Stimulated activated naive CD8-positive, alpha-beta T cell treated with anti-CD3 and anti-CD28 coated beads, Interleukin-15, amount 100 ng/mL, for 72 hours (primary cell): ENCODE measurements around the gene DAO.

Experiments
- ATAC-seq: fragments of 150-1000 bp; cut with Tn5 transposase; 2 replicates; pipeline ENCODE4 v1.10.0; 2021; ENCODE audit warnings: mild to moderate bottlenecking, moderate library complexity
- DNase-seq, 2 donors: peaks; one replicate each; pipeline ENCODE4 v3.0.0; 2021 to 2022
- H3K27ac Mint-ChIP-seq, 2 donors: one replicate each; pipeline ENCODE4 v1.8.0; 2022; ENCODE audit warnings: mild to moderate bottlenecking in 2 of 2, mixed read lengths in 2 of 2, moderate library complexity in 2 of 2
- H3K27me3 Mint-ChIP-seq: one replicate; pipeline ENCODE4 v1.8.0; 2022; ENCODE audit warnings: mixed read lengths
- H3K4me1 Mint-ChIP-seq: one replicate; pipeline ENCODE4 v1.8.0; 2022; ENCODE audit warnings: mild to moderate bottlenecking, mixed read lengths
- H3K4me3 Mint-ChIP-seq, 2 donors: one replicate each; pipeline ENCODE4 v1.8.0; 2022; ENCODE audit warnings: mild to moderate bottlenecking in 2 of 2, mixed read lengths in 2 of 2, moderate library complexity in 1 of 2
- H3K9me3 Mint-ChIP-seq, 2 donors: one replicate each; pipeline ENCODE4 v1.8.0; 2022; ENCODE audit warnings: mixed read lengths in 2 of 2

The DAO gene

DNA sequence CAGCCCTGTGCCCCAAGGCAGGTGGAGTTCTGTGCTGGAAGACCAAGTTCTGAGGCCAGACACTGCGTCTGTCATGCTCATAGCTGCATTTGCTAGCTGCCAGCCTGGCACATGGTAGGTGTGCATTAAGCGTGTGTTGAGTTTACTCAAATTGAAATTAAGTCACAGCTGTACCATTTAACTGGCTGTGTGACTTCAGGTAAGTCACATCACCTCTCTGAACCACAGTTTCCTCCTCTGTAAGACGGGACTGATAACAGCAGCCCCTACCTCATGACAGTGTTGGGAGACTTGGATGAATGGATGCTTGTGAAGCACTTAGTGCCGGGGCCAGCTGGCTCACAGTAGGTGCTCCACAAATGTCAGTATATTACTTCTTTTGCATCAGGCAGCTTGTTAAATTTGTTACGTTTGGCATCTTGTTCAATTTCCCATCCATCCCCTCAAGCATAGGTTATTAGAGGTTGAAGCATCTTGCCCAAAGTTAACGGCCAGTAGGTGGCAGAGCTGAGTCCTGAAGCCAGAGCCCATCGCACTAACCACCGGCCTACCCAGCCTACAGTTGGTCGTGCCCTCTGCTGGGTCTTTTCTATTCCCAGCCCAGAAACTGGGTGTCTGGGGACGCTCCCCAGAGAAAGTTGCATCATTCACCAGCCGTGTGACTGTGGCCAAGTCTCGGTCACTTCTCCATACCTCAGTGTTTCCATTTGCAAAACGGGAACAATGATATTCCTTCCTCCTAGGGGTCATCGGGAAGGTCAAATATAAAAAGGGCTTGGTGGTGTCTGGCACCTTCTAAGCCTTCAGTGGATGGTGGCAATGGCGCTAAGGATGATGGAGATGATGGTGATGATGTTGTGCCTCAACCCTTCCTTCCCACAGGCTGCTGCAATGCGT is 4.5 kb downstream of the DAO start:
- H3K4me3 Mint-ChIP-seq, result no peak overlapping the region
- H3K9me3 Mint-ChIP-seq, result no peaks in the 10 kb centered on the region
- DNase-seq (peak; percentile 59 to 61), ATAC-seq (peak; percentile 86)
- H3K27ac Mint-ChIP-seq, result no peak overlapping the region
- no peaks in the 10 kb centered on the region for H3K4me1 Mint-ChIP-seq
- no peaks in the 10 kb centered on the region for H3K27me3 Mint-ChIP-seq

DNA sequence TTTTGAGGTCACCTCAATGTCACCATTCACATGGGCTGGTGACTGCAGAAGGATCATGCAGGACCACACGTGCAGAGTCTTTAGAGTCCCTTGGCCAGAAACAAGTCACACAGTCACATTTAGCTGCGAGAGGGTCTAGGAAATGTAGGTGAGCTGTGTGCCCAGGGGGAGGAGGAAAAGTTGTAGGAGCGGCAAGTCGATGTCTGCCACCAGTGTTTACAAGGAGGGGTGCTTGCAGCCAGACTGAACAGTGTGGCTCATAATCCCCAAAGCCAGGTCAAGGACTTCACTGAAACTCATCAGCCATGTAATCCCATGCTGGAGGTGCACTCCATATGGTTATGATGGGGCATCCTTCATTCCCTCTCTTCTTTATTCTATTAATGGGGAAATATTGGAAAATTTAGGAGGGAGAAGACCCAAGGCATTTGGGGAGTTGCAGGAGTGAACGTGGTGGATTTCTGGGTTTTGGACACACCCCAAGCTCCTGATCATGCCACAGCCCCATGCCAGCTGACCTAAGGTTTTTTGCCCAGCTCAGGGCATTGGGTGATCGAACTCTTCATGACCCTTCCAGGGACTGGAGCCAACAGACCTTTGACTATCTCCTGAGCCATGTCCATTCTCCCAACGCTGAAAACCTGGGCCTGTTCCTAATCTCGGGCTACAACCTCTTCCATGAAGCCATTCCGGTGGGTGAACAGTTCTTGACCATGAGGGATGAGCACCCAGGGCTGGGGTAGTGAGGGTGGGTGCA is 7.2 kb downstream of the DAO start:
- H3K27ac Mint-ChIP-seq, result no peak overlapping the region
- H3K4me3 Mint-ChIP-seq, result no peak overlapping the region
- H3K9me3 Mint-ChIP-seq, result peaks cover 5 to 12% of the 10 kb centered on the region in 2 donors
- DNase-seq, result no peak
- no peaks in the 10 kb centered on the region for H3K4me1 Mint-ChIP-seq
- H3K27me3 Mint-ChIP-seq, result no peaks in the 10 kb centered on the region
- ATAC-seq, result no peak

DNA sequence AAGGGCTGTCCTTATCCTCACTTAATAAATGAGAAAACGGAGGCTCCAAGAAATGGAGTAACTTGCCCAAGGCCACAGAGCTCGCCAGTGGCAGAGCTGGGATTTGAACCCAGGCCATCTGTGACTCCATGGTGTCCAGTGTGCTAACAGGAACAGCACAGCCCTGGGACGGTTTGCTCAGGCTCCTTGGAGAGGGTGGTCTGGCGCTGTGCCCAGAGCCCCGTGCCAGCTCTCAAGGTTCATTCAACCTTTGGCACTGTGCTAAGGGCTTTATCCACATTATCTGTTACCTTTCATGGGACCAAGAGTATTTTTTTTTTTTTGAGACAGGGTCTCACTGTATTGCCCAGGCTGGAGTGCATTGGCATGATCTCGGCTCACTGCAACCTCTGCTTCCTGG is 8.1 kb downstream of the DAO start:
- DNase-seq, result no peak
- Mint-ChIP-seq H3K27ac (no peak overlapping the region), H3K27me3 (no peaks in the 10 kb centered on the region), H3K9me3 (peaks cover 5 to 12% of the 10 kb centered on the region in 2 donors), H3K4me3 (no peak overlapping the region), H3K4me1 (no peaks in the 10 kb centered on the region)
- ATAC-seq, result no peak

DNA sequence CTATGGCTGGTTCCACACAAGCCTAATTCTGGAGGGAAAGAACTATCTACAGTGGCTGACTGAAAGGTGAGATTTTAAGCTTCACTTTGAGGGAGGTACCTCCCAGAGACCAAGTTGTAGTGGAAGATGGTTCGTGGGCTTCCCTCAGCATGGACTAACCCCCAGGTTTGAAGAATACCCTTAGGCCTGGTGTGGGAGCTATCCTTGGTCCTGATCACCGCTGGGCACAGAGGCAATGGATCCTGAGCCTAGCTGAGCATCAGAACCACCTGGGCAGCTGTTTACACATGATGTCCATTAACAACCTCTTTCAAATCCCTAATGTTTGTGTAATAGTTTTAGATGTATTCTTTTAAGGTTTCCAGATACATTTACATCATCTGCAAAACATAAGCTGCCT is 10.3 kb downstream of the DAO start:
- H3K4me3 Mint-ChIP-seq, result no peak overlapping the region
- H3K4me1 Mint-ChIP-seq, result no peaks in the 10 kb centered on the region
- no peak for ATAC-seq
- peaks cover 5 to 12% of the 10 kb centered on the region in 2 donors for H3K9me3 Mint-ChIP-seq
- no peak for DNase-seq
- no peak overlapping the region for H3K27ac Mint-ChIP-seq
- H3K27me3 Mint-ChIP-seq, result peaks cover 3% of the 10 kb centered on the region

DNA sequence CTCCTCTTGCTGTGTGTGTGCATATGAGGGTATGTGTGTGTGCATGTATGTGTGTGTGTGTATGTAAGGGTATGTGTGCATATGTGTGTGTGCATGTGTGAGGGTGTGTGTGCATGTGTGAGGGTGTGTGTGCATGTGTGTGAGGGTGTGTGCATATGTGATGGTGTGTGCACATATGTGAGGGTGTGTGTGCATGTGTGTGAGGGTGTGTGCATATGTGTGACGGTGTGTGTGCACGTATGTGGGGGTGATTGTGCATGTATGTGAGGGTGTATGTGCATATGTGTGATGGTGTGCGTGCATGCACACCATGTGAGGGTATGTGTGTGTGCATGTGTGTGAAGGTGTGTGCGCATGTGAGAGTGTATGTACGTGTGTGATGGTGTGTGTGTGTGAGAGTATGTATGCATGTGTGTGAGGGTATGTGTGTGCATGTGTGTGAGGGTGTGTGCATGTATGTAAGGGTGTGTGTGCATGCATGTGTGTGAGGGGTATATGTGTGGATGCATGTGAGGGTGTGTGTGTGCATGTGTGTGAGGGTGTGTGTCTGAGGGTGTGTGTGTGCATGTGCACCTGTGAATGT is 15.4 kb downstream of the DAO start:
- DNase-seq (no peak), ATAC-seq (no peak)
- no peaks in the 10 kb centered on the region for H3K4me1 Mint-ChIP-seq
- peaks cover 4 to 5% of the 10 kb centered on the region in 2 donors for H3K9me3 Mint-ChIP-seq
- no peak overlapping the region for H3K4me3 Mint-ChIP-seq
- H3K27me3 Mint-ChIP-seq, result peaks cover 9% of the 10 kb centered on the region
- H3K27ac Mint-ChIP-seq, result no peak overlapping the region

DNA sequence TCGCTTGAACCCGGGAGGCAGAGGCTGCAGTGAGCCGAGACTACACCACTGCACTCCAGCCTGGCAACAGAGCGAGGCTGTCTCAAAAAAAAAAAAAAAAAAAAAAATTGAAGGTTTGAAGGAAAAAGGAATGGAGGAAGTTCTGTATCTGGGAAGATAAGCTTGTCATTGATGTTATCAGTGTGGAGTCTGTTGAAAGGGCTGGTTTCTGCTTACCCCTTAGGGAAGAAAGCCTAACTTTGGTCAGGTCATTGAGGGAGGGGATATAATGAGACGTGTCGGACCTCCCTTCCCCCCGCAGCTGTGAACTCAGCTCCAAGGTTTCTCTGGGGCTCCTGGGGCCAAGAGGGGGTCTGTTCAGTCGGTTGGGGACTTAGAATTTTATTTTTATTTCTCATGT is 16.4 kb downstream of the DAO start:
- ATAC-seq, result no peak
- Mint-ChIP-seq H3K27ac (no peak overlapping the region), H3K9me3 (no peaks in the 10 kb centered on the region), H3K27me3 (peaks cover 17% of the 10 kb centered on the region), H3K4me3 (no peak overlapping the region), H3K4me1 (no peaks in the 10 kb centered on the region)
- DNase-seq, result no peak

DNA sequence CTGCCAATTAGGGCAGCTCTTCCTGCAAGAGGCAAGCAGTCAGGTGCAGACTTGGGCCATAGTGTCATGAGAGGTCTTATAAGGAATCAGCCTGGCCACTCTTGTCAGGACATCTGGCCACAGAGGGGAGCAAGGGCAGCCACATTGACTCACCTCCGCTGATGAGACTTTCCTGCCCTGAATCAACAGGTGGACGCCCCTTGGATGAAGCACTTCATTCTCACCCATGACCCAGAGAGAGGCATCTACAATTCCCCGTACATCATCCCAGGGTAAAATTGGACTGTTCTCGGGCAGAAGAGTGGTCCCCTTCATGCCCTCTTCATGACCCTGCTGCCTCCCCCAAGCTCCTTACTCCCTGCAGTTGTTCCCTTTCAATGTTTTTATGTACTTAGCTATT is 16.9 kb downstream of the DAO start:
- H3K9me3 Mint-ChIP-seq, result no peaks in the 10 kb centered on the region
- peaks cover 17% of the 10 kb centered on the region for H3K27me3 Mint-ChIP-seq
- ATAC-seq (no peak), DNase-seq (no peak)
- no peak overlapping the region for H3K4me3 Mint-ChIP-seq
- no peak overlapping the region for H3K27ac Mint-ChIP-seq
- no peaks in the 10 kb centered on the region for H3K4me1 Mint-ChIP-seq

DNA sequence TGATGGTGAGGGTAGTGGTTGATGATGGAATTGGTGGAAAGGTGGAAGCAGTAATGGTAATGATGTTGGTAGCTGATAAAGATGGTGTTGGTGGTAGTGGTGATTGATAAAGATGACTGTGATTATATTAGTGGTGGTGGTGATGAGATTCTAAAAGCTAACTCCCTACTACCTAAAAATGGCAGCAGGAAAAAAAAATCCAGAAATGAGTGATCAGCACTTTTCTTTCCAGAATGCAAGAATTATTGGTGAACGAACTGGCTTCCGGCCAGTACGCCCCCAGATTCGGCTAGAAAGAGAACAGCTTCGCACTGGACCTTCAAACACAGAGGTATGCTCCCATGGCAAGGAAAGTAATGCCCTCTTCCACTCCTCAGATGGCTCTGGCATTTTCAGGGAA is 19.3 kb downstream of the DAO start:
- no peaks in the 10 kb centered on the region for H3K9me3 Mint-ChIP-seq
- DNase-seq, result no peak

GRCh38 chr12:108905725-108906124 is 25.8 kb downstream of the DAO start:
- H3K4me1 Mint-ChIP-seq, result no peaks in the 10 kb centered on the region
- H3K9me3 Mint-ChIP-seq, result no peaks in the 10 kb centered on the region
- no peak overlapping the region for H3K27ac Mint-ChIP-seq
- peaks cover 35% of the 10 kb centered on the region for H3K27me3 Mint-ChIP-seq
- ATAC-seq (no peak), DNase-seq (no peak)
- H3K4me3 Mint-ChIP-seq, result no peak overlapping the region

More for the DNA sequence above, 19.3 kb downstream of the DAO start:
- Mint-ChIP-seq H3K4me1 (no peaks in the 10 kb centered on the region), H3K4me3 (no peak overlapping the region), H3K27me3 (peaks cover 17% of the 10 kb centered on the region), H3K27ac (no peak overlapping the region)
- no peak for ATAC-seq

- H3K9me3 Mint-ChIP-seq, result no peaks in the 10 kb centered on the region
- H3K27ac Mint-ChIP-seq, result peak overlapping the region in 1 of 2 donors; percentile 37
- H3K27me3 Mint-ChIP-seq, result peaks cover 31% of the 10 kb centered on the region
- no peak for ATAC-seq
- no peak for DNase-seq
- H3K4me3 Mint-ChIP-seq, result no peak overlapping the region
- no peaks in the 10 kb centered on the region for H3K4me1 Mint-ChIP-seq
Measured at GRCh38 chr12:108906971-108907370, 27.1 kb downstream of the DAO start.

- no peaks in the 10 kb centered on the region for H3K9me3 Mint-ChIP-seq
- H3K27me3 Mint-ChIP-seq, result peaks cover 31% of the 10 kb centered on the region
- H3K4me3 Mint-ChIP-seq, result no peak overlapping the region
- peak overlapping the region in 1 of 2 donors; percentile 35 for H3K27ac Mint-ChIP-seq
- ATAC-seq, result no peak
- no peaks in the 10 kb centered on the region for H3K4me1 Mint-ChIP-seq
- no peak for DNase-seq
Measured at GRCh38 chr12:108907839-108908351, 28.0 kb downstream of the DAO start.

DNA sequence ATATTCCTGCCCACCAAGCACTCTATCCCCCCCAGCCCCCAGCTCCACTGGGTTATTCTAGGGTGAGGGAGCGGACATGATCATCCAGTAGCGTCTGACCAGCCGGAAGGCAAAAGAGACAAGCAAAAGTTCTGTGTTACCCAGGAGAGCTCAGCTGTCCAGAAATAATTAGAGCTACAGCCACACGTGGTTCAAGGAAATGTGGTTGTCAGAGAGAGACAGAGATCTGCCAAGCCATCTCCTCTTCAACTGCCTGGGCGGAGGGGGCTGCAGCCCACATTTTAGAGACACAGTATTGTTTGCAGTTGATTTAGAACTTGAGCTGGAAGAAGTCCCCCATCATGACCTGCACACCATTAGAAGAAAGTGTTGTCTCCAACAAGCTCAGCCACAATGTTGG is 30.4 kb downstream of the DAO start:
- ATAC-seq (no peak), DNase-seq (no peak)
- Mint-ChIP-seq H3K4me3 (no peak overlapping the region), H3K27ac (no peak overlapping the region), H3K9me3 (no peaks in the 10 kb centered on the region), H3K4me1 (peaks cover 5% of the 10 kb centered on the region), H3K27me3 (peaks cover 42% of the 10 kb centered on the region)

GRCh38 chr12:108911915-108912314 is 32.0 kb downstream of the DAO start:
- Mint-ChIP-seq H3K27me3 (peaks cover 27% of the 10 kb centered on the region), H3K4me3 (no peak overlapping the region)
- ATAC-seq, result no peak

GRCh38 chr12:108912361-108912760 is 32.5 kb downstream of the DAO start:
- H3K9me3 Mint-ChIP-seq, result no peaks in the 10 kb centered on the region
- no peak overlapping the region for H3K27ac Mint-ChIP-seq
- no peak for ATAC-seq
- H3K4me3 Mint-ChIP-seq, result no peak overlapping the region
- no peak for DNase-seq
- peaks cover 5% of the 10 kb centered on the region for H3K4me1 Mint-ChIP-seq
- H3K27me3 Mint-ChIP-seq, result peaks cover 24% of the 10 kb centered on the region

More at GRCh38 chr12:108911915-108912314, 32.0 kb downstream of the DAO start:
- H3K27ac Mint-ChIP-seq, result no peak overlapping the region
- H3K9me3 Mint-ChIP-seq, result no peaks in the 10 kb centered on the region
- DNase-seq, result no peak
- peaks cover 5% of the 10 kb centered on the region for H3K4me1 Mint-ChIP-seq

GRCh38 chr12:108914121-108914531 is 34.2 kb downstream of the DAO start:
- peaks cover under 1 to 2% of the 10 kb centered on the region in 2 donors for H3K9me3 Mint-ChIP-seq
- no peak overlapping the region for H3K4me3 Mint-ChIP-seq
- H3K4me1 Mint-ChIP-seq, result peaks cover 5% of the 10 kb centered on the region
- ATAC-seq, result no peak
- DNase-seq, result no peak
- H3K27ac Mint-ChIP-seq, result no peak overlapping the region
- H3K27me3 Mint-ChIP-seq, result peaks cover 11% of the 10 kb centered on the region
